Measurements from ENCODE around the gene MSI2.

The MSI2 gene

DNA sequence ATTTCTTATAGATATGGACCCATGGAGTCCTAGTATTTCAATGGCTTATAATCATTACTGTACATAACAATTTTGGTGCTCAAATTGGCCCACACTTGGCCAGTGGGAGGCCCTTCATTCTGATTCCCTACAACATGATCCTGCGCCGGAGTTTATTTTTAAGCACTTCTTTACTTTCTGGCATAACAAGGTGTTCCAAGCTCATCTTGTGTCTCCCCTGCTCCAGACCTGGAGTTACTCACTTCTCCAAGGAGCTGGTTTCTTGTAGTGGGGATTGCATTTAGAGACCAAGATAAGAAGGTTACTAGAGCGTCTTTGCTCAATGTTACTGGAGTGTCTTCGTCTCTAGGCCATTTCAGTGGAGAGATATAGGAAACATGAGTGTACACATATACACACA, 87.9 kb downstream of the MSI2 start:
- DNase-seq (ENCODE audit: low read depth), result no peak

DNA sequence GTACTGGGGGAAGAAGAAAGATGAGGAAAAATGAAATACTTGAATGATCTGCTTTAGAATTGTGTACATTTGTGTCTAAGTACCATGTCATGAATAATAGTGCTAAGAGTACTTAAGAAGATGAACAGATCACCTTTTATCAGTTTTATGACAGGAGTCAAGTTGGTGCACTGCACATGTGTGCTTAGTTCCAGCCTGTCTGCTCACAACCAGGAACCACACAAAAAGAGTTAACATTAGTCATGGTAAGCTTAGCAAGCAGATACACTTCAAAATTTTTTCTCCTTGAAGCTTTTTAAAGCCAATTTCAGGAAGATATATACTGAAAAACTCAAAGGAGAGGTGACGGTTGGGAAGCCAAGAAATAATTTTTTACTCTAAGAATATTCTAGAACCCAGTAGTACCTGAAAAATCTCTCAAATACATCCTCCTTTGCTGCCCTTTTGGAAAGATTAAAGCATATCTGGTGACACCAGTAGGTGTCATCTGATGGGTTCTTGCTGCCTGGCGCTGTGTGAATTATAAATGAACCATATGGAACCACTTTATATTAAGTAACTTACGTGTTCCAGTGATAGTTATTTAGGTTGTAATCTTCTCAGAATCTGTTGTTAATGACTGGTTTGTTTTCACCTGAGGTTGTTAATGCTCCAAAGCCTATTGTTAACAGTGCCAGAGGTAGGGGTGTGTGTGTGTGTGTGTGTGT, 93.4 kb downstream of the MSI2 start:
- no peak for DNase-seq (ENCODE audit: low read depth)

DNA sequence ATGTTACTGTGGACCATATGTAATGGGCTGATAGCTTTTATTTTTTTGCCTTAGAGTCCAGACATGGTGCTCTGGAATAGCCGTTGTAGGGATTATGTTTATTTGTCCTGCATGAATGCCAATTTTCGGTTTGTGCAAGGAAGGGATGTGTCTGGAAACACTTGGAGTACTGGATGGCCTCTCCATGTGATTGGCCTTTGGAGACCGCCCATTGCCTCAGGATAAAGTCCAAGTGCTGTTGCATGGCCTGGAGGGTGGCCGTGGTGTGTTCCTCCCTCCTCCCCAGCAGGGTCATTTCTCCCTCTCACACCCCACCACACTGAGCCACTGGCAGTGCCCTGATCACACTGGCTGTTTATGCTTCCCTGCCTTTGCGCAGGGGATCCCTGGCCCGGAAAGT, 93.9 kb downstream of the MSI2 start:
- no peak for DNase-seq (ENCODE audit: low read depth)

DNA sequence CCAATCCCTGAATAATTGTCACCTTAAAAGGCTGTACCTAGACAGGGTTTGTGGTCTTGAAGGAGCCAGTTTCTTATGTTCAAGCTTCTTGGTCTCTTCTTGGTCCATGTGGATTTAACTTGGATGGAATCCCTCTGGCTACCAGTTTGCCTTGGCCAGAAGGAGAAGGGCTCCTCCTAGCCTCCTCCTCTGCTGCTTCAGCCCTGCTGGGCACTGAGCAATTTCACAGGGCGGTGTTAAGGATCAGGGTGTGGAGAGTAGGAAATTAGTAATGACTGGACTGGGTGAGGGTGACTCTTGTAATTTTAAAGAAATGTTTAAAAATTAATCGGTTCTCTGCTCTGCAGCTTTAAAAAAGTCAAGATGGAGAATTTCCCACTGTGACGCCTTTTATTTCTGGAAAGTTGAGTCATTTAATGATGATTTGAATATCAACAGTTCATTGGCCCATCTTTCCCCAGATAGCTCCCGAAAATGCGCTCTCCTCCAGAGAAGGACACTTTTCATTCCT, 96.4 kb downstream of the MSI2 start:
- no peak for DNase-seq (ENCODE audit: low read depth)

DNA sequence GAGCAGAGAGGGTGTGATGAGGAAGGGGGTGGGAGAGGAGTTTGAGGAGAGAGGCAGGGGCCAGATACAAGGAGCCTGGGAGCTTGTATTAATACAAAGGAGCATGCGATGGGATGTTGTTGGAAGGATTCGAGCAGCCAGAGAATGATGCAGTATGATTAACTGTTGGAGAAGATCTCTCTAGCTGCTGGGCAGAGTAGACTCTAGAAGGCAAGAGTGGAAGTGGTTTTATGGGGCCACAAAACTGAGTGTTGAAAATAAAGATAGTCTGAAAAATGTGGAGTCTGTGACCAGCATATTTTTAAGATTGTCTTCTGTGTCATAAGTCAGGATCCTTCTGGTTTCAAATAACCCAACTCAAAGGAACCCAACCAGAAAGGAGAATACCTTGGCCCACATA, 98.3 kb downstream of the MSI2 start:
- DNase-seq (ENCODE audit: low read depth), result no peak

DNA sequence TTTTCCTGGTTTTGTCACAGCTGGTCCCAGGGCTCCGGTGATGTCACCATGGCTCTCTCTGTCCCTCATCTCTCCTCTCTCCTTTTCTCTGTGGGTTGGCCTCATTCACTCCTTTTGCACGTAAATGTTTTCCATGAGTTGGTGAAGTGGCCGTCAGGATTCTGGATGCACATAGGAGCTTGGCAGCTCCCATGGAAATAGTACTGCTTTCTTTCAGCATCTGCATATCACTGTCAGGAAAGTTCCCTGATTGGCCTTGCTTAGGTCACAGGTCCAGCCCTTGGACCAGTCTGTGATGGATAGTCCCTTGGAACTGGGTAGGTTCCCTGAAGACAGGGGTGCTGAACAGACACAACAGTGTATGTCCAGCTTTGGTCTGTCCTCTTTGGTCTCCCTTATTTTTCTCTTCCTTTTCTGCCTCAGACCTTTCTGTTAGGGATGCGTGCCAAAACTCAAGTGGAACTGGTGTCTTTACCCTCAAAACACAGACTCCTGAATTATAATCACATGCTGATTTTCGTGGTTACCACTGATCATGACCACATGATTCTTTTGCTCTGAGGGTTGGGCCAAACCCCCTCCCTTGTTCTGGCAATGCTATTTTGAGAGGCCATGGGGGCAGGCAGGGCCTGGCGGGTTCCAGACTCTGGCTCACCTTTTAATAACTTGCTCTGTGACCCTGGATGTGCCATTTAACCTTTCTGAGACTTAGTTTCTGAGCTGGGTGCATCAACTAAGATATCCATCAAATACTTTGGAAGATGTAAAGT, 99.0 kb downstream of the MSI2 start:
- DNase-seq (ENCODE audit: low read depth), result no peak

DNA sequence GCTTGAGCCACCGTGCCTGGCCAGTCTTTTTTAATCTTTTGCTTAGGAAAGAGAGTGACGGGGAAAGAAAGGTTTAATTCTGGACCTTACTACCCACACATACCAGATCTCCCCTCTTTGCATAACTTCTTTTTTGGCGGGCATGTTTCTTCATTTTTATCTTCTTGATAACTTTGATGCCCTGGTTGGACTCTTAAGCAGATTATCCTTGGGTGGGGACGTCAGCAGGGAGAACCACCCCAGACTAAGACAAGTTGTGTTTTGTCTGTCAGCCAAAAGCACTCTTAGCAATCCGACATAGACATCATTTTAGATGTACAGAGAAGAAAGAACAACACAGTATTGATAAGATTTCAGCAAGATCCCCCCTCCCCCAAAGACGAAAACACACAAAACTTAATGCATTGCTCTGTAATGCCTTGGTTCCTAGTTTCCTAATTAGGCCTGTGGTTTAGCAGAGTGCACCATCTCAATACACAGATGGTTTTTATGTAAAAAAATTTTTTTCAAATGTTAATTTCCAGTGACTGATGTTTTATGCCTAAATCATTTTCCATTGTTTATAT, 99.9 kb downstream of the MSI2 start:
- DNase-seq (ENCODE audit: low read depth), result no peak

DNA sequence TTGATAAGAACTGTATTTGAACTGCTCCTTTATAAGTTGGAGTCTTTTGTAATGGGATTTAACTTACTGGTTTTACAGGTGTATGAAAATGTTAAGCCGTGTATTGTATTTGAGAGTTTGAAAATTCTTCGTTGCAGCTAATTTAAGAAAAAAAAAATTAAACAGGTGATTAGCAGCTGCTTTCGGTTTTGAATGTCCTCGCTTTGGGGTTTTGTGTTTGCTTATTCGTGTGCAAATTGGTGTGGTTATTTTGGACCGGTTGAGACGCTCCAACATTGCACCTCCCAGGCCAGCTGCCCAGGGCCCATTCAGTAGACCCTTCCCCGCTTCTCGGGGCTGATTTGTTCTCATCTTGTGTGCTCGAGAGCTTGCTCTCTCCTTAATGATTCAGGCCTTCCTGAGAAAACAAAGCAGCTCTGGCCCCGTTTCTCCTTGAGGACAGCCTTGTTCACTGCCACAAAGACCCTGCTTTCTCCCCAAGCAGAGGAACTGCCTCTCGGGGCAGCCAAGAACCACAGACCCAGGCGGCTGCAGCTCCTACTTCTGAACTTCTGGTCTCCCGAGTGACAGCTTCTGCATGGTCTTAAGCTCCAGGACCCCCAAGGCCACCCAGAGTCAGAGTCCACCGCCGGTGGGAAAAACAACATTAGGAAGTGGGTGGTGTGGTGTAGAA, 100.5 kb downstream of the MSI2 start:
- DNase-seq (ENCODE audit: low read depth), result no peak

DNA sequence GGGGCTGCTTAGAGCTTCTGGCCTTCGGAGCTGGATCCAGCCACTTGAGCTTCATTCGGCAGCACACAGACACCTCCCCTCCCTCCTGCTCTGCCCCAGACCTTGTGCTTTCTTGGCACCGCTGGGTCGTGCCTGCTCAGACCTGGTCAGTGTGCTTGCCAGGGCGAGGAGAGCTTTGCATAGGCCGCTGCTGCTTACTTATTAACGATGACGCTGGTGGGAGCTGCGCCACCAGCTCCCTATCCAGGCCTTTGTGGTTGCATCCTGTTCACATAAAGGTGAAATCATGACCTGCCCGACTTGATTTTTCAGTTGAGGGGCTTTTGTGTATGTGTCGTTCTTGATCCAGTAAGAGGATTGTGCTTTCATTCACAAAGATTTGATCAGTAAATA, 101.1 kb downstream of the MSI2 start:
- DNase-seq (ENCODE audit: low read depth), result no peak

DNA sequence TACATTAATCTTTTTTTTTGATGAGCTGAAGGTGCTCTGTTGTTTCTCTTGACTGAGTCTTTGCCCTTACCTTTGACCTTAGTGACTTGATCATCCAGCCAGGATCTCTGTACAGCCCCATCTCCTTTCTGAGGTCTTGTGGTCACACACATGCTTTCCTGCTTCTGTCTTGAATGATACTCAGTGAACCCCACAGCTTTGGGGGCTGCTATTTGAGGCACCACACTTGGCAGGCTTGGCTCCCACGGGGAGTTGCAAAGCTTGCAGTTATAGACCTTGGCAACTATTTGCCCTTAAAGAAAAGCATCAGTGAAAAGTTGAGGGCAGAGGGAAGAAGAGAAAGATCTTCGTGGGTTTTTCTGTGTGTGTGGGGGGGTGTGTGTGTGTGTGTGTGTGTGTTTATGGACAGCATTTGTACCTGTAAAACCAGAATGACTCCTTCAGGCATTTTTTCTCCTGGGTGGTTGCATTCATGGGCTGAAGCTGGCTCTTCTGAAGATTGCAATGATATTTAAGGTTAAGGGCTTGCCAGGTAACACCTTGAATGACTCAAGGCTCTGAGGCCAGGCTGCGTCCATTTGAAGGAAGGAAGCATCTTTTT, 101.6 kb downstream of the MSI2 start:
- DNase-seq (ENCODE audit: low read depth), result no peak

DNA sequence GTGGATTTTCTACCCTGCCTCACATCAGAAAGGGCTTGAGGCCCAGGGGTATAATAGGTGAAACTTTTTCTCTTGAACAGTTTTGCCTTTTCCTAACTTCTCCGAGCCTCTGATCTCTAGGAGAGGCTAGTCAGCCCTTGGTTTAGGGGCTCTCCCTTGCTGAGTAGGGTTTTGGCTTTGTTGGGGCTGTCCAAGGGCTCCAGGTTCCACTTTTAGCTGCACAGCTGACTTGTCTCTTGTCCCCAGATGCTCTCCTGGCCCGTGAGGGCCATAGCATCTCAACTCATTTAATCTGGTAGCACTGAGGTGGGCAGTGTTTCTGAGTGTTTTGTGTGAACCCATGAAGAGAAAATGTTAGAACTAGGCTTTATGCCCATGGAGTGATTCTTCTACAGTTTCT, 103.9 kb downstream of the MSI2 start:
- no peak for DNase-seq (ENCODE audit: low read depth)

DNA sequence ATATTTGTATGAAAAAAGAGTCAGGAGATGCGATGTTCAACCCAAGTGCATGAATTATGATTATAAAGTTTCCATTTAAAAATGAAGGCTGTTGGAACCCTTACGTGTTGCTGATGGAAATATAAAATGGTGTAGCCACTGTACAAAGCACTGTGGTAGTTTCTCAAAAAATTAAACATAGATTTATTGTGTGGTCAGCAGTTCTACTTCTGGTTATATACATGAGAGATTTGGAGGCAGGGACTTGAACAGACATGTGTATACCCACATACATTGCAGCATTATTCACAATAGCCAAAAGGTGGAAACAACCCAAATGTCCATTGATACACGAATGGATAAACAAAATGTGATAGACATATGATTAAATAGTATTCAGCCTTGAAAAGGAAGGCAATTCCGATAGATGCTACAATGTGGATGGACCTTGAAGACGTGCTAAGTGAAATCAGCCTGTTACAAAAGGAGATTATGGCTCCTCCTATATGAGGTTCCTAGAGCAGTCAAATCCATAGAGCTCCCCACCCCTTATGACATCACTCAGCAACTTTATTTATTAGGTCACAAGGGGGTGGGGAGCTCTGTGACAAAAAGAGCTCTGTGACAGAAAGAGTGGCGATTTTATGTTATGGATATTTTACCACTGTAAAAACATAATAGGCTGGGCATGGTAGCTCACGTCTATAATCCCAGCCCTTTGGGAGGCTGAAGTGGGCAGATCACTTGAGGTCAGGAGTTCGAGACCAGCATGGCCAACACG, 106.7 kb downstream of the MSI2 start:
- DNase-seq (ENCODE audit: low read depth), result no peak

DNA sequence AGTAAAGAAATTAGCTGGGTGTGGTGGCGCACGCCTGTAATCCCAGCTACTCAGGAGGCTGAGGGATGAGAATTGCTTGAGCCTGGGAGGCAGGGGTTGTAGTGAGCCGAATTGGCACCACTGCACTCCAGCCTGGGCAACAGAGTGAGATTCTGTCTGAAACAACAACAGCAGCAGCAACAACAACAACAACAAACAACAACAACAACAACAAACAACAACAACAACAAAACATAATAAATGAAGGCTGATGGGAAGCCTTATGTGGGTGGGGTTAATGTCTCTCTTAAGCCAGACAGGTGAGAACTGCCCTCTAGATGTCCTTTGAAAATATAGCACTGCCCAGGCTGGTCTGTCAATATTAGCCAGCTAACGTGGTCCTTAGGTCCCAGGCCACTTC, 107.3 kb downstream of the MSI2 start:
- DNase-seq (ENCODE audit: low read depth), result no peak

DNA sequence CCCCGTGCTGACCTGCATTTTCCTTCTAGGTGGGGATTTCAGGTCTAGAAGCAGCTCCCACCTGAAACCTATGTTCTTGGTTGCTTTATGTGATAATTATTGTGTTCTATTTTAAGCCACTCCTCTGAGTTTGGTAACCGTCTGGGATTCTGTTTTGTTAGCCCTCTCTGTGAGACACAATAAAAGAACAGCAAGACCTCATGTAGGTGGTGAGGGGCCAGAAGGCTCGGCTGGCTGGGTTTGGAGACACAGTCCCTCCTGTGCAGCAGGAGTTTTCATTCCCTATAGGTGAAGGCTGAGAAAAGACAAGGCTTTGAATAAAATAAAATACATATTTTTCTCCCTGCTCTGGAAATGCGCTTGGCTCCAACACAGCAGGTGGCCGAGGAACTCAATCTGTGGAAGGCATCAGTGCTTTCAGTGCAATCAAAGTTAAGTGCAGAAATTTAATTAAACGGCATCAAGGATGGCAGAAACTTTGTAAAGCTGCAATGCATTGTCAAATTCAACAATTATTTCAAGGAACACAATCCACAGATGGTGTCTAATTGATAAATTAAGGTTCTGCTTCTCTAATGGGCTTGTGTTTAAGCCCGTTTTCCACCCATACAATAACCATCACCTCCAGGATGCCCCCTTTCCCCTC, 107.8 kb downstream of the MSI2 start:
- DNase-seq (ENCODE audit: low read depth), result no peak

DNA sequence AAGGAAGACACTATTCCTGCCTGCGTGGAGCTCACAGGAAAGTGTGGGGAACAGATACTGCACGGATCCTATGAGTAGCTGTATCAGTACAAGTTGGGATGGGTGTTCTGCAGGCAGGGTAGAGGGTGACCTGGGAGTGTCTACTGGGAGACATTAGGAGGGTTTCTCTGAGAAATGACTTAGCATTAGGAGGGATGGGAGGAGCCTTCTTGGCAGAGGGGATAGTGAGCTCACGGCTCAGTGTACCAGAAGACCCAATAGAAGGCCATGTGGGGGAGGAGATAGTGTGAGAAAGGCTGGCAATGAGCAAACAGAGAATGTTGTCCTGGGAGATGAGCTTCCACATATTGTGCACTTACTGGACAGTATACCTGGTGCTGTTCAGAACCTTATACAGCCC, 109.1 kb downstream of the MSI2 start:
- DNase-seq (ENCODE audit: low read depth), result no peak

DNA sequence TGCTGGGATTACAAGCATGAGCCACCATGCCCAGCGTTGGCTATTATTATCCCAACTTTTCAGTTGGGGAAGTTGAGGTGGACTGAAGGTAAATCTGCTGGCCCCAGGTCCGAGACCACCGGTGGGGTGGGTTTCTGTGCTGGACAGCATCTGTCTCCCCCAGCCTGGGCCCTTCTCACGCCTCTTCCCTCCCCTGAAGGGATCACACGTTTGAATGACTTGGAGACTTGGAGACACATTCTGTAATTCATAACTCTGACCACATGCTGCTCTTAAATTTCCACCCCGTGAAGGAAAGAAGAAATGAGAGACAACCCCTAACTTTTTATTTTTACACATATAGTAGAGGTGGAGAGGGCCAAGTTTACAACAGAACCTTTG, 109.8 kb downstream of the MSI2 start:
- no peak for DNase-seq (ENCODE audit: low read depth)

DNA sequence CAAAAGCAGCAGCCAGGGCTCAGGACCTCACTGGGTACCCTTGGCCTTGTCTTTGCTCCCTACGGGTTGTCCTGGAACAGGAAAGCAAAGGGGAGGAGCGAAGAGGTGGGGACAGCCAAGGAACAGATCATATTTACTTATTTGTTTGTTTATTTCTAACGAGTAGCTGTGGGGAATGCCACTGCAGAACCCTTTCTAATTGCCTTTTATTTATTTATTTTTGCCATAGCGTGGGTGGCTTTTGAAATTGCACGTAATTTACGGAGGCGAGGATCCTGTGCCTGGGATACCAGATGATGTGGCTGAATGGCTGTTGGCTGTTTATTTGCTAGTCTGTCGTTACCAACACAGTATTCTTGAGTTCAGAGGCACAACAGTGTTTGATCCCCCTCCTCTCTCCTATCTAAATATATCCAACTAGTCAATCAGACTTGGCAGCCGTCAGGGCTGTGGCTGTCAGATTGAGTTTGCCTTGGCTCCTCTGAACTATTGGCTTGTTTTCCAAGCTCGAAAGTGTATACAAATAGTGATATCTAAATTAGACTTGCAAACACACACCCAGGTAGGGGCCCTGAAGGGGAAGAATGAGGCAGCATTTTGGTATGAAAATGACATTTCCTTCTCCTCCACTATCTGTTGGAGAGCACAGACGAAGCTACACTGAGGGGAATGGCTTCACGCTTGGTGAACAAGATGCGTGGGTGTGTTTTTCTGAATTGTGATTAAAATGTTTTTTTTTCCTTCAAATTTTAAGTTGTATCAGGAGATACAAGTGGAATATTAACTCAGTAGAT, 110.4 kb downstream of the MSI2 start:
- no peak for DNase-seq (ENCODE audit: low read depth)

DNA sequence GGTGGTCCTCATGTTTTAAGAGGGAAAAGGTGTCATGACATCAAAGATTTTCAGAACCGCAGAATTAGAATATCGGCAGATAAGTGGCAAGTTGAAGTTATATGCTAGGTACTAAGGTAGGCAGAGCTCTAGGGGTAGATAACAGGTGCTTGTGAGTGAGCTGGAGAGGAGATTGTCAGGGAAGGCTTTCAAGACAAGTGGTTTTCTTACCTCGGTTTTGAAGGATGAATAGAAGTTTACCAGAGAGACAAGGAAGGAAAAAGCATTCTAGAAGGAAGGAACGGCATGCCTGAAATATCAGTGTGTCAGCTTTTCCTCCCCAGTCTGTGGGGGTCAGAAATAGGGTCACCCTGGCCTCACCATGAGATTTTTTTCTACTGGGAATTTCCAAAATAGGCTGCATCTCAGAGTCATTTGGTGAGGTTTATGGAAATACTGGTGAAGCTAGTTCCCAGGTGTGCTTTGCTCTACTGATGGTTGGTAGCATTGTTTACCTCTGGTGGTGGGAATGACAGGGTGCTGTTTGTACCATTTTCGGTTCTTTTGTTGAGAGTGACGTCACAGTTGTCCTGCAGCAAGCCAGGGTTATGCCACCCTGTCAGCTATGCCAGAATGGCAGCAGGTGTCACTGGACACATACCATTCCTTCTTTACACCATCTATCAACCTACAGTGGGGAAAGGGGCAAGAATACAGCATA, 112.5 kb downstream of the MSI2 start:
- no peak for DNase-seq (ENCODE audit: low read depth)

DNA sequence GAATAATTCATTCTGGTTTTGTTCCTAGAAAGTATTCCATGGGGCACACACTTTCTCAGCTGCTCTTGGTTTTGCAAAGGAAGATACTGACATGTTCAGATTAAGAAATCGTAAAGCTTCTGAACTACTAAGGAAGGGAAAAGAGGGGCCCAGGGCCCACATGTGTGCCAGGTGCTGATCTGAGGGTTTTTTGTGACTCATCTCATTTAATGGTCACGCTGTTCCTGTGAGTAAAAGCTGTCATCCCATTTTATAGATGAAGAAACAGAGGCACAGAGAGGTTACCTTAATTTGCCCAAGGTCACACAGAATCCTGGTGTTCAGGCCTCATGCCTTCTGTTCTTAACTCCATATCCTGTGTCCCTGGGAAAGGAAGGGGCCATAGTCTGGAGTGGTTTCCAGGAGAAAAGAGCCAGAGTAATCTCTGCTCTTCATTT, 113.2 kb downstream of the MSI2 start:
- DNase-seq (ENCODE audit: low read depth), result no peak
